Right cardiac atrium (tissue), 5 donors: ENCODE results near the gene TM9SF2. TPM values are rescaled to one million over a fixed set of nuclear protein-coding genes. Genes with fewer than 3 reads are reported as not detected.
"Not testable (repeated sequence)": the region's sequence is repeated elsewhere in the genome, so short reads cannot be mapped to it uniquely, and the experiment has no call there.

Experiments
- ATAC-seq, 2 donors: fragments of 200-7000 bp; cut with Tn5 transposase; one replicate each; pipeline versions ENCODE4 v1.8.0 to v1.9.1; 2020; ENCODE audit warnings: moderate library complexity in 2 of 2, mild to moderate bottlenecking in 1 of 2
- DNase-seq, 3 donors: peaks; one replicate each; pipeline ENCODE4 v3.0.0-alpha.2; 2020
- H3K27ac ChIP-seq: one replicate; pipeline ENCODE4 v1.5.1; 2013; ENCODE audit warnings: mild to moderate bottlenecking, low read length, control low read depth, moderate library complexity
- H3K27me3 ChIP-seq: one replicate; pipeline ENCODE4 v1.6.1; 2013; ENCODE audit not compliant: control insufficient read depth, insufficient read depth
- H3K4me1 ChIP-seq: one replicate; pipeline ENCODE4 v1.6.1; 2013; ENCODE audit warnings: low read length; ENCODE audit not compliant: control insufficient read depth, insufficient read depth
- H3K4me3 ChIP-seq: one replicate; pipeline ENCODE4 v1.5.1; 2013; ENCODE audit warnings: low read length, control low read depth
- H3K9me3 ChIP-seq: one replicate; pipeline ENCODE4 v1.6.1; 2013; ENCODE audit warnings: low read length; ENCODE audit not compliant: control insufficient read depth
- WGBS: extraction: QIAGEN DNeasy Blood & Tissue Kit; methylation state at CpG from one replicate; pipeline ENCODE4 v1.1.7; 2013; 5-methylcytosine and 5-hydroxymethylcytosine counted together
- intact Hi-C, 4 donors: fragments of 100-400 bp; cut with DNase I; formaldehyde crosslinking; loops; one replicate each; pipeline versions ENCODE4 v1.11.0 to v1.14.0; 2022 to 2023
- polyA plus RNA-seq: library from polyadenylated mRNA; stranded (reverse); fragments of 200-250 nt; gene quantifications from one replicate; pipeline ENCODE4 v1.2.3, GENCODE V29; 2013
- total RNA-seq, 4 donors: library from RNA; stranded (reverse); fragmentation: NEBNext Ultra II Directional; extraction: Animal tissue kit (Norgen Biotek cat#: 25700); gene quantifications; one replicate each; pipeline ENCODE4 v1.2.1, GENCODE V29; 2021
- donor health status: healthy with polysubstance abuse.
- donor health status: DM: no; HTN: yes; CAD: no.
- donor health status: DM: no; HTN: no; CAD: no.
- donor health status: DM: no; HTN: yes; CAD: no; lungs with severe emphysema.
- donor health status: DM: yes; HTN: yes; CAD: no.

Gene TM9SF2
- total and polyA plus RNA-seq, 5 donors, result 43.7 to 71.2 (median 66.9) TPM

DNA sequence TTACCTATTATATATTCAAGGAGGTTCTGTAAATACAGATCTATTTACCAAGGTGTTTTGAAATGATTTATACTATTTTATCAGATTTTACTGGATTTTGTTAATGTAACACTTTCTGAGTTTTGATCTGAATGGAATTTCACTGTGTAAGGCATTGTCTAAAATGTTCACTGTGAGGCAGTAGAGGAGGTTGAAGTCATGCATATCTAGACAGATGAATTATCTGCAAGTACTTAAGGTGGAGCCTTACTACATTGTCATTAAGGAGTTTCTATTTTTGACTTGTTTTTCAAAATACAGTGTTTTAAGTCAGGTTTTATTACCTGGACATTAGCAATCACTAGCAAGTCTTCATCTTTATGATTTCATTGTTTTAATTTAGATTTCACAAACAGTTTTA lies 62.1 kb downstream of the TM9SF2 start:
- no peak for DNase-seq
- ATAC-seq, result no peak
- intact Hi-C loops, result no loop called here
- Histone ChIP-seq H3K4me3 (no peak overlapping the region), H3K27me3 (no peaks in the 10 kb centered on the region), H3K27ac (no peak overlapping the region), H3K9me3 (no peaks in the 10 kb centered on the region), H3K4me1 (no peaks in the 10 kb centered on the region)

DNA sequence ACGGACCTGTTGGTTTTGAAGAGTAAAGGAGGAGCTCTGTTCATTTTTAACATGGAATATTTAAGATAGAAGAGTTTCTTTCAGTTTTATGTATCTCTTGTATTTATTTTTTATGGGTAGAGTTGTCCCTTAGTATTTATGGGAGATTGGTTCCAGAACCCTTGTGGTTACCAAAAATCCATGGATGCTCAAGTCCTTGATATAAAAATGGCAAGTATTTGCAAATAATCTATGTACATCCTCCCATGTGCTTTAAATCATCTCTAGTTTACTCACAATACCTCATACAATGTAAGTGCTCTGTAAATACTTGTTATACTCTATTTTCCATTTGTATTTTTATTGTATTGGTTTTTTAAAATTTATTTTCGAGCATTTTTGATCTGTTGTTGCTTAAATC lies 63.1 kb downstream of the TM9SF2 start:
- intact Hi-C loops, result no loop called here
- no peaks in the 10 kb centered on the region for H3K27me3 ChIP-seq
- H3K27ac ChIP-seq, result no peak overlapping the region
- no peak overlapping the region for H3K4me3 ChIP-seq
- no peak for DNase-seq
- H3K9me3 ChIP-seq, result no peaks in the 10 kb centered on the region
- ATAC-seq, result no peak
- H3K4me1 ChIP-seq, result no peaks in the 10 kb centered on the region
- 91% methylated on average over 2 of the region's 2 CpGs for WGBS

DNA sequence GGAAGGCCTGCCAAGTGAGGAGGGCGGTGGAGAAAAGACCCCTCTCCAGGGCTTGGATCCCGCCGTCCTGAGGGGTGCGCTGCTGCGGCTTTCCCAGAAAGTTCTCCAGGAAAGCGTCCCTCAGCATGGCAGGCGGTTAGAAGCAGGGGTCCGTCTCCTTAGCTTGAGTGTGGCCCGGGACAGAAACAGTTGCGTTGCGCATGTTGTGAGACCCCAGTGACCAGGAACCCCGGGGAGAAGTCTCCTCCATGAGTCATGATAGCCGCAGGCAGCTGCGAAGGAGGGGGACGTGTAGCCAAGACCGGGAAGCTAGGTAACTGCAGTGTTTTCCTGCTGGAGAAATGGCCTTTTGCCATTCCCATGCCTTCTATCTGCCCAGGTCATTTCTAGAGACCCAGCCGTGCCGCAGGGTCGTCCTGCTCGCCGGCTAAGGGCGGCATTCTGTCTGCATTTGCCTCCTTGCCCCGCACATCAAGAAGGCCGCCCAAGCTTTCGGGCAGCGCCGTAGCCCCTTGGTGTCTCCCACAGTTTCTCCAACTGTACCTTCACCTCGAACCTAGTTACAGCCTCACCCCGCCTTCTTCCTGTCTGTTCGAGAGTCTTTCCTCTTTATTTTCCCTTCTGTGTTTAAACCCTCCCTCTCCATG lies 64.3 kb downstream of the TM9SF2 start:
- no peak for DNase-seq
- WGBS, result 85% methylated on average over 30 of the region's 30 CpGs
- H3K27me3 ChIP-seq, result no peaks in the 10 kb centered on the region
- no peak overlapping the region for H3K4me3 ChIP-seq
- H3K4me1 ChIP-seq, result no peaks in the 10 kb centered on the region
- intact Hi-C loops, result no loop called here
- no peaks in the 10 kb centered on the region for H3K9me3 ChIP-seq
- peak in 1 of 2 donors; percentile 22 for ATAC-seq
- no peak overlapping the region for H3K27ac ChIP-seq

DNA sequence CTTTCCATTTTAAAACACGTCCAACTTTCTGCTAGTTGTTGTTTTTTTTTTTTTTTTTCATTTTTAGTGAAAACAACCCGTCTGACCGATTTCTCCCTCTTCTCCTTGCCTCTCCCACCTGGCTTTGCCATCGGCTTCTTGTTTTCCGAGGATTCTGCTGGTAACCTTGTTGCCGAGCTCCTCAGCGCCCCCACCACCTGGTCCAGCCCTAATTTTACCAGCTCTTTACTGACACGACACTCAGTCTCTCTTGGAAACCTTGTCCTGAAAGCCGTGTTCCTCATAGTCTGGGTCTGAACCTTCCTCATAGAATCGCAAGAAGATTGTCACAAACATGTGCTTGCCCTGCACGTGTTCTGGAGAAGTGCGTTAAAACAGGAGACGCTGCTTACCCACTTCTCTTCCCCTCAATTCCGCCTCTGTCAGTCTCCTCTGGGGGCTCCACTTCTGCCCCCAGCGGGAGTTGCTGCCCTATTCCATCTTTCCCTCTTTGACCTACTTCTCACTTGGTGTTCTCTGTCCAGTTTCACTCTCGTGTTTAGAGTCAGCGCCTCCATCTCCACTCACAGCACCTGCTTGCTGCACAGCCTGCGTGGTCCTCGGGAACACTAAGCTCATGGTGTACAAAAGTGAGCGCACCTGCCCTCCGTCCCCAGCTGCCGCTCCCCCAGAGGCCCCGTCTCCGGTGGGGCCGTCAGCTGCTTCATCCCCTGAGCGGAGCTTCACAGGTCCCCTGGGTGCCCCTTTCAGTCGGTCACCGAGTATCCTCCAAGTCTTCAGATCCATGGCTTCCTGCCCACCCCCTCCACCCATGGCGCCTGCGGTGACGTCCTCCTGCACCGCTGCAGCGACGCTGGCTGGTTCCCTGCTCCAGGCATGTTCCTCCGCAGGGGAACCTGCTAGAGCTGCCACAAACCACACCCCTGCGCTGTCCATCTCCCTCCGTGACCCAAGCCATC lies 65.1 kb downstream of the TM9SF2 start:
- H3K27me3 ChIP-seq, result no peaks in the 10 kb centered on the region
- H3K9me3 ChIP-seq, result no peaks in the 10 kb centered on the region
- no peaks in the 10 kb centered on the region for H3K4me1 ChIP-seq
- no peak overlapping the region for H3K4me3 ChIP-seq
- WGBS, result 87% methylated on average over 37 of the region's 37 CpGs
- DNase-seq, result peak in 1 of 3 donors; percentile 43
- ATAC-seq, result peak; percentile 35 to 48
- H3K27ac ChIP-seq, result no peak overlapping the region
- intact Hi-C loops, result no loop called here

DNA sequence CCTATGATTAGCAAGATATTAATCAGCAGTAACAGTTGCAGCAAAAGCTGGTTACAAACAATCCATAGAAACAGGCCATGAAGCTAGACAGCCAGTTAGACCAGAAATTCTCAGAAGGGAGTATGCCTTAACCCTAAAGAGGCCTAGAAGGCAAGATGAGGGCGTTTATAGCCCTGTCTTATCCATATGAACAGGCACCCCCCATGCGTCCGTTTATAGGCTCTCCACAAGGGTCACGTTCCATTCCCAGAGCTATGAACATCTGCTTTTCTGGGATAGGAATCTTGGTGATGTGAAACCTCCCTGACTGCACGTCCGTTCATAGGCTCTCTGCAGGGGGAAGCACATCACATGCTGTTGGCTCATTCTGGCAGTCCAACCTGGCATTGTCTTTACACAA lies 67.6 kb downstream of the TM9SF2 start:
- H3K4me3 ChIP-seq, intact Hi-C loops, ATAC-seq, H3K27ac ChIP-seq, H3K4me1 ChIP-seq, H3K9me3 ChIP-seq, DNase-seq, H3K27me3 ChIP-seq: not testable (repeated sequence)
- WGBS, result 93% methylated on average over 6 of the region's 6 CpGs

DNA sequence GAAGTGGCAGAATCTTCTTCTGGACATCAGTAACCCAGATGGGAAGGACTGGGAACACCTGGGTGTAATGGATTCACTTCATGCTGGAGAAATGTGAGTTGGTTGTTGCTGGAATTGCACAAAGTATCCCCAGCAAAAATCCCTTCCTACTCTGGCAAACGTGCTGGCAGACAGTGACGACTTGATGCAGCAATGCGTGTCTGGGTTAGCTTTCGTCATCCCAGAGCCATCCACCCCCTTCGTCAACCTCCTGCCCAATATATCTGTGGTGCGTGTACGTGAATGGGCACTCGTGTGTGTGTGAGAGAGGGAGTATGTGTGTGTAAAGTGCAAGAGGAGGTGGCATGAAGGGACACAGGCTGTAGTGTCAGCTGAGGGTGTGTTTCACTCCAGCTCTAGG lies 70.9 kb downstream of the TM9SF2 start:
- ATAC-seq, result no peak
- intact Hi-C loops, result no loop called here
- H3K4me1 ChIP-seq, result no peaks in the 10 kb centered on the region
- no peak overlapping the region for H3K4me3 ChIP-seq
- no peak for DNase-seq
- H3K27ac ChIP-seq, result no peak overlapping the region
- 83% methylated on average over 8 of the region's 8 CpGs for WGBS
- no peaks in the 10 kb centered on the region for H3K27me3 ChIP-seq
- no peaks in the 10 kb centered on the region for H3K9me3 ChIP-seq

DNA sequence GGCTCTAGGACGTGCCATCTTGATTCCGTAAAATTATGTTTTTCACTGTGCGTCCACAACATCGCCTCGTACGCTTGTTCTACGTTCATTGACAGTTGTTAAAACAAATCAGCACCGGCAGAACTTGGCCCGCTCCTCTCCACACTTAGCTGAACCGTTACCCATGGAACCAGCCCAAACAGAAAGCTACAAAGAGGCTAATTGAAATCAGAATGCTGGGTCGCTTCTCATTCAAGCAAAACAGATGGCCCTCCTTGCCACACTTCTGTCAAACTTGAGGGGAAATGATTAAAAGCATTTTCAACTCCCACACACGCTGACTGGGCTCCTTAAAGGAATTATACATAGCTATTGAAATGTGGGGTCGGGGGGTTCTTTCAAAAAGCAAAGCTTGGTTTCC lies 71.6 kb downstream of the TM9SF2 start:
- Histone ChIP-seq H3K27ac (no peak overlapping the region), H3K4me1 (no peaks in the 10 kb centered on the region), H3K9me3 (no peaks in the 10 kb centered on the region), H3K4me3 (no peak overlapping the region), H3K27me3 (no peaks in the 10 kb centered on the region)
- 68% methylated on average over 13 of the region's 13 CpGs for WGBS
- intact Hi-C loops, result no loop called here
- no peak for DNase-seq
- no peak for ATAC-seq

DNA sequence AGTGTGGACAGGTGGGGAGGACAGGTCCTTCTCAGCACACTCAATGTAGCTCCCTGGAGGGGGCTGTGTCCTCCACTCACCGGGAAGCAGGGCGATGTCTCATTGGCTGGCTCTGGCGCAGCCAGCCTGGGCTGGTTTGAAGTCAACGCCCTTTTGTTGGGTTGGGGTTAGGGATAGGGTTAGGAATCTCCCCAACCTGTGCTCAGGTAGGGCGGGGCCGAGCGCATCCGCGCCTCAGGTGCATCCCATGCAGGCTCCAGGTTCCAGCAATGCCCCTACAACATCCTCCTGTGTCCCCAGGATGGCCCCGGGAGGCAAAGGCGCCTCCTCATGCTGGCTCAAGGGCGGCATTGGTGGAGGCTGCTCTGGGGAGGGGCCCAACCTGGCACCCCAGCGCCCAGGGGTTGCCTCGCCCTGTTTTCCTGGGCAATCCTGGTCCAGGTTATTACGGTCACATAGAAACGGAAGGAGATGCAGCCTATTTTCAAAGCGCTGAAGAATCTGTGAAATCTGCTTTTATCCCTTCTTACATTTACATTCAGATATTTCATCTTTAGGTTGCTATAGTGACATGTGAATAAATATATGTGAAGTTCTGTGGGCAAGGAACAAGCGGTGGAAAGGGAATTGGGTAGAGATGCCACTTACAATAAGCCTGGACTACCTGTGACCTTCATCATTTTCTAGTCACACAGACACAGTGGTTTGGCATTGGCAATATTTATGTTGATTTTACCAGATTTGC lies 74.3 kb downstream of the TM9SF2 start:
- DNase-seq (no peak), ATAC-seq (no peak)
- Histone ChIP-seq H3K4me1 (no peaks in the 10 kb centered on the region), H3K27ac (no peak overlapping the region), H3K27me3 (no peaks in the 10 kb centered on the region), H3K4me3 (no peak overlapping the region), H3K9me3 (no peaks in the 10 kb centered on the region)
- 55% methylated on average over 18 of the region's 18 CpGs for WGBS
- intact Hi-C loops, result no loop called here

DNA sequence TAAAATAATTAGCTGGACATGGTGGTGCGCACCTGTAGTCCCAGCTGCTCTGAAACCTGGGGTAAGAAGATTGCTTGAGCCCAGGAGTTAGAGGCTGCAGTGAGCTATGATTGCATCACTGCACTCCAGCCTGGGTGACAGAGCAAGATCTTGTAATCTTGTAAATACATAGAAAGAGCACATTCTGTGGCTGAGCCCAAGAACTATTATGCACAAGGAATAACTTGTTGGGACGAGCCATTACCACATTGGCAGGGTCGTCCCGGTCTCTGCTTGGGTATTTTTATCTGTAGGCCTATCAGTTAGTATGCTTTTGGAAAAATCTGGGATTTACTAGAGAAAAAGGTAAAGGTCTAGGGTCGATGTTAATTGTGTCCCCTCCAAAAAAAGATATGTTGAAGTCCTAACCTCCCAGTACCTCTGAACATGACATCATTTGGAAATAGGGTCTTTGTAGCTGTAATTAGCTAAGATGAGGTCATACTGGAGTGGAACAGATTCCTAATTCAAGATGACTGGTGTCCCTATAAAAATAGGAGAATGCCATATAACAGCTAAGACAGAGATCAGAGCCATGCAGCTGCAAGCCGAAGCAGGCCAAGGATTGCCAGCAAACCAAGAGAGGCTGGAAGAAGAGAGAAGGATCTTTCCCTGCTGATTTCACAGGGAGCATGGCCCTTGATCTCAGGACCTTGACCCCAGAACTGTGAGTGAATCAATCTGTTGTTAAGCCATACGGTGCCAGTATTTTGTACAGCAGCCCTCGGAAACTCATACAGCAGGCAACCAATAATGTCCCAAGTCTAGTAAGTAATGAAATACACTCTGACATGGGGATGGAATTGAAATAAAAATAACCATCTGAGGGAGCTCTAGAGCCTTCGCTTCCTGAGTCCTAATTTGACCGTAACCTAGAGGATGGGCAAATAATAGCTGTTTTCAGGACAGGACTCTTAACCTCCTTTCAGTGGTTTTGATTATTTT lies 77.0 kb downstream of the TM9SF2 start:
- H3K4me1 ChIP-seq, result no peaks in the 10 kb centered on the region
- H3K27ac ChIP-seq, result no peak overlapping the region
- DNase-seq (no peak), ATAC-seq (peak; percentile 27 to 36)
- WGBS, result 62% methylated on average over 10 of the region's 10 CpGs
- H3K4me3 ChIP-seq, result no peak overlapping the region
- no peaks in the 10 kb centered on the region for H3K9me3 ChIP-seq
- no peaks in the 10 kb centered on the region for H3K27me3 ChIP-seq
- intact Hi-C loops, result no loop called here

DNA sequence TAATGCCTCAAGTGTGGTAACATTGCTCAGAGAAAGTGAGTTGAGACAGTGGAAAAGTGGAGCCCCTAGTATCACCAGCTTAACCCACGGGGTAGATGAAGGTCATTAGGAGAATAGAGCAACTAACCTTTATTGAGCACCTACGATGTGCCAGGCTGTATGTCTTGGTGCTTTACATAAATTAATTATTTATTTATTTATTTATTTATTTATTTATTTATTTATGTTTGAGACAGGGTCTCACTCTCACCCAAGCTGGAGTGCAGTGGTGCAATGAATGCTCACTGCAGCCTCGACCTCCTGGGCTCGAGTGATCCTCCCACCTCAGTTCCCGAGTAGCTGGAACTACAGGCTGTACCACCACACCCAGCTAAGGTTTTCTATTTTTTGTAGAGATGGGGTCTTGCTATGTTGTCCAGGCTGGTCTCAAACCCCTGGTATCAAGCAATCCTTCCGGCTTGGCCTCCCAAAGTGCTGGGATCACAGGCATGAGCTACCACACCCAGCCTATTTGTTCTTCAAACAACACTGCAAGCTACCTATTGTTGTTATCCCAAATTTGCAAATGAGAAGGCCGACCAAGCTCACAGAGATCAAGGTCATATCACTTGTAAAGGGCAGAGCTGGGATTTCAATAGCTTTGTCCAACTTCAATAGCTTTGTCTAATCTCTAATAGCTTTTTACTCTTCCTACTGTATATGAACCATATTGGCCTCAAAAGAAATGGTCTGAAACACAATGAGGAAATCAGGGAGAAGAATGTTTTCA lies 79.4 kb downstream of the TM9SF2 start:
- no peak for DNase-seq
- WGBS, result 96% methylated on average over 7 of the region's 7 CpGs
- intact Hi-C loops, result no loop called here
- Histone ChIP-seq H3K9me3 (no peaks in the 10 kb centered on the region), H3K27me3 (no peaks in the 10 kb centered on the region), H3K4me1 (no peaks in the 10 kb centered on the region), H3K27ac (no peak overlapping the region), H3K4me3 (no peak overlapping the region)
- ATAC-seq, result no peak
